HG03571 (cell line): ENCODE measurements around the gene IL21R.
"Not testable (repeated sequence)": the region's sequence is repeated elsewhere in the genome, so short reads cannot be mapped to it uniquely, and the experiment has no call there.

Experiments
- ATAC-seq: cut with Tn5 transposase; IDR thresholded peaks from one replicate; pipeline ENCODE4 v1.9.1; 2021; ENCODE audit not compliant: unreplicated experiment

The IL21R gene

DNA sequence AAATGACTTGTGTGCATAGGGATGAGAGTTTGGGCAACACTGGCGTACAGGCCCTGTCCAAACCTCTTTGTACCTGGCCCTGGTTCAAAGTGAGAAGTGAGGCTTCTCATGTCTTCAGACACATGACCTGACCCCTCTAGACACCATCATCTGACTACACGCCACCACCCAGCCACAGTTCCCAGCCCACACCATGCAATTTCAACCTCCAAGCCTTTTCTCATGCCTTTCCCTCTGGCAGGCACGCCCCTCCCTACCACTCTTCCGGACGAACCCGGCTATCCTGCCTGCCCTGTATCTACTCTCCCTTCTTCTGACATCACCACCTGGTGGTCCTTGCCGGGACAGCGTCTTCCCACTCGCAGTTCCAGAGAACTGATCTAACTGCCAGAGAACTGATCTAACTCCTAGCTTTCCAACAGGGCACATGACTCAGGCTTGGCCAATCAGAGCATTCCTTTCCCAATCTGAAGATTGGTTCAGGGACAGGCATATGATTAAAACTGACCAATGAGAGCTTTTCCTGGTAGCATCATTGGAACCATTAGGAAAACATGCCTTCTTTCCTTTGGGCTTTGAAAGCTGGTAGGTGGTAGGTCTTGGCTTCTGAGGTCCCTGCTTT is 27.1 kb upstream of the IL21R start:
- ATAC-seq: peak; percentile 36

DNA sequence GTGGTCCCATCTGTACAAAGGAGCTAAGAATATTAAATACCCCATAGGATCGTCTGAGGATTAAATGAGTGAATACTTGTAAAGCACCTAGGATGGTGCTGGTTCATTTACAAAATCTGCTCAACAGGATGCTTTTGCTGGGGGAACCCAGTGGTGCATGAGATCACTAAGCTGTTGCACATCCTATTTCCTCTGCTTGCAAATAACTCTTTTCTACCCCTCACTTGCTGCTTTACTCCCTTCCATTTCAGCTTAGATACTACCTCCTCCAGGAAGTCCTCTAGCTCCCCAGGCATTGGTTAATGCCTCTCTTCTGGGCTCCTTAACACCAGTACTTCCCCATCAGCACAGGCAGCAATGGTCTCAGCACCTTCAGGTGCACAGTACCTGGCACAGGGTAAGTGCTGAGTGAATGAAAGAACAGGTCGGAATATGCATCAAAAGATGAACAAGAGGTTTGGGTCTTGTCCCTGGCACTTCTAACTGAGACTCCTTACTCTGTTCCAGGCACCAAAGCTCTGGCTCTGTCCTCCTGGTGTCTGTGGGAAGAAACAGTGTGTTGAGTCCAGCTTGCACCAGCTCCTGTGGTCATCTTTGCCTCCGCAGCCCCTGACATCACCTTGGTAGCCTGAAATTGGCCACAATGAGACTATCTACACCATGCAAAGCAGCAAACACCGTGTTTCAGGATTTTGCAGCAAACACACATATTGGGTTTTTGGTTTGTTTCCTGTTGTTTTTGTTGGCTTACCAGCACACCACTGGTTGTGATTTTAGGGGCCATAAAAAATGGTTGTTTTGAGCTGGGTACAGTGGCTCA is 24.1 kb upstream of the IL21R start:
- no peak for ATAC-seq

- ATAC-seq: no peak
Observed at GRCh38 chr16:27378871-27379481, 23.0 kb upstream of the IL21R start.

DNA sequence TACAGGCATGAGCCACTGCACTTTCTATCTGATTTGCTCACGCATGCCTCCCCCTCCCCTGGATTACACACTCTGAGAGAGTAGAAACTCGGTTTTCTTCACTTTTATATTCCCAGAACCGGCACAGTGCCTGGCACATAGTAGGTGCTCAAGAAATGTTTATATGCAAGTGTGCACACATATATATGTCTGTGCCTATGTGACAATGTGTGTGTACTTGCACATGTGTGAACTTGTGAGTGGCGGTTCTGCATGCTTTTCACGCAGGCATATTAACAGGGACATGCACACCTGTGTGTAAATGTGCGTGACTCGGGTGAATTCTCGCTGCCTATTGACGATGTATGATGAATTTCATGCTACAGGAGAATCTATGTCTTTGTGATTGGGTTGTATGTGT is 22.1 kb upstream of the IL21R start:
- ATAC-seq: no peak

- ATAC-seq: no peak
Observed at GRCh38 chr16:27381236-27381635, 20.7 kb upstream of the IL21R start.

- ATAC-seq: no peak
Observed at GRCh38 chr16:27381974-27382855, 19.8 kb upstream of the IL21R start.

DNA sequence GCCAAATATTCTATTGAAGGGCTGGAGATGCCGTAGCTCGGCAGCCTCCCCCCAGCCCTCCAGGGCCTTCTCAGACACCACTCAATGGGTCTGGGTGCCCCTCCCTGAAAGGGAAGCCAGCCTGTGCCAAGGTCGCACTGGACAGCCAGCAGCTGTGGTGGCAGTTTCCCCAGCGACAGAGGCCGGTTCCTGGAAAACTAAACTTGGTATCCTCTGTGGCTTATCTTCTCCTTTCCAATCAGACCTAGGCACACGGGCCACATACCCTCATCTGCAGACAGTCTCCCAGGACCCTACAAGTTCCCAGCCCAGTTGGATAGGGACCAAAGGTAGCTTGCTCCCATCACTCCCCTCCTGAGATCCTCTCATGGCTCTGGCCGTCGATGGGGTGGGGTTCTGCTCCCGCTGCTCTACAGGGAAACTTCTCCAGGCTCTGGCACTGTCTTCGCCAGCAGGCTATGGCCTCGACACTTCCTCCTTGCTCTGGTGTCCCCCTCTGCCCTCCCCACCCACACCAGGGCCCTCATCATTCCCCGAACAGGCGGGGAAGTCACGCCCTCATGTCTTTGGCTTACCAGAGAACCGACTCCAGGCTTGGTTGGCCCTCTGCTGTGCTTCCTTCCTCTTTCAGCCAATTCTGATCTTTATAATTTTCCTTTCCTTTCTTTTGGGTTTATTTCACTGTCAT is 18.3 kb upstream of the IL21R start:
- no peak for ATAC-seq

GRCh38 chr16:27384425-27384824 is 17.5 kb upstream of the IL21R start:
- ATAC-seq: no peak

GRCh38 chr16:27385398-27385797 is 16.6 kb upstream of the IL21R start:
- no peak for ATAC-seq

DNA sequence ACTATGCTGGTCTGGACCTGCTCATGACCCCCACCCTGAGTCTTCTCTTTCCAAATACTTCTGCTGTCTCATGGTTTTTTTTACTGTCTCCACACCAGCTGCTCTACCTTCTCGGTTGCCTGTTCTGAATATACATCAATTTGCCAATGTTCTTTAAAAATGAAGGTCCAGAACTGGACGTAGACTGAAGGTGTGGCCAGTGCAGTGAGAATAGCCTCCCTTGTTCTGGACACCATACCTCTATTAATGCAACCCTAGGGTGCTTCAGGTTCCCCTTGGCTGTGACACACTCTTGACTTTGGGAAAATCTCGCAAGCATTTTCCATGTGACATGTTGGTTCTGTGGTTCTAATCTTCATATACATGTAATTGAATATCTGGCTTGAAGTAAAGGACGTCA is 15.3 kb upstream of the IL21R start:
- no peak for ATAC-seq

- peak; percentile 75 for ATAC-seq
Observed at GRCh38 chr16:27387724-27388123, 14.2 kb upstream of the IL21R start.

- ATAC-seq: no peak
Observed at GRCh38 chr16:27389272-27389961, 12.6 kb upstream of the IL21R start.

DNA sequence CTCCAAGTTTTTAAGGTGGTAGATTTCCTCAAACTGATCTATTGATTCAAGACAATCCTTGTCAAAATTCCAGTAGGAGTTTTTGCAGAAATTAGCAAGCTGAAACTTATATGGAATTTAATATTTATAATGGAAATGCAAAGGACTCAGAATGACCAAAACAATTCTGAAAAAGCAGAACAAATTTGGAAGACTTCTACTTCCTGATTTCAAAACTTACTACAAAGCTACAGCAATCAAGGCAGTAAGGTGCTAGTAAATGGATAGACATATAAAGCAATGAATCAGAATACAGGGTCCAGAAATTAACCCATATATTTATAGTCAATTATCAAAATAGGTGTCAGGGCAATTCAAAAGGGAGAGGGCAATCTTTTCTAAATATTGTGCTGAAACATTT is 11.8 kb upstream of the IL21R start:
- ATAC-seq: no peak

DNA sequence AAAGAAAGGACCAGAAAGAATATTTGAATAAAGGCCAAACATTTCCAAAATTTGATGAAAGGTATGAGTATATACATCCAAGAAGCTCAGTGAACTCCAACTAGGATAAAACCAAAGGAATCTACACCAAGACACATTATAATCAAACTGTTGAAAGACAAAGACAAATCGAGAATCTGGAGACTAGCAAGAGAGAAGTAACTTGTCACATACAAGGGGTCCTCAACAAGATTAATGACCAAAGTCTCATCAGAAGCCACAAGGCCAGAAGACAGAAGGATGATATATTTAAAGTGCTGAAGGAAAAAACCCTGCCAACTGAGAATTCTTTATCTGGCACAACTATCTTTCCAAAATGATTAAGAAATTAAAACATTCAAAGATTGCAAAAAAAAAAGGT is 9.3 kb upstream of the IL21R start:
- no peak for ATAC-seq

DNA sequence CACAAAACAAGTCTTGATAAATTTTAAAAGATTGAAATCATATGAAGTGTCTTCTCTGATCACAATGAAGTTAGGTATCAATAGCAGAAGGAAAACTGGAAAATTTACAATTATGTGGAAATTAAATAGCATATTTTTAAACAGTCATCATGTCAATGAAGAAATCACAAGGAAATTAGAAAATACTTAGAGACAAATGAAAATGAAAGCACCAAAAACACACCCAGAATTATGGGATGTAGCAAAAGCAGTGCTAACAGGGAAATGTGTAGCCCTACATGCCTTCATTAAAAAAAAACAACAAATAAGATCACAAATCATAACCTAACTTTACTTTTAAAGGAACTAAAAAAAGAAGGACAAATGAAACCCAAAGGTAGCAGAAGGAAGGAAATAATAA is 7.5 kb upstream of the IL21R start:
- no peak for ATAC-seq

DNA sequence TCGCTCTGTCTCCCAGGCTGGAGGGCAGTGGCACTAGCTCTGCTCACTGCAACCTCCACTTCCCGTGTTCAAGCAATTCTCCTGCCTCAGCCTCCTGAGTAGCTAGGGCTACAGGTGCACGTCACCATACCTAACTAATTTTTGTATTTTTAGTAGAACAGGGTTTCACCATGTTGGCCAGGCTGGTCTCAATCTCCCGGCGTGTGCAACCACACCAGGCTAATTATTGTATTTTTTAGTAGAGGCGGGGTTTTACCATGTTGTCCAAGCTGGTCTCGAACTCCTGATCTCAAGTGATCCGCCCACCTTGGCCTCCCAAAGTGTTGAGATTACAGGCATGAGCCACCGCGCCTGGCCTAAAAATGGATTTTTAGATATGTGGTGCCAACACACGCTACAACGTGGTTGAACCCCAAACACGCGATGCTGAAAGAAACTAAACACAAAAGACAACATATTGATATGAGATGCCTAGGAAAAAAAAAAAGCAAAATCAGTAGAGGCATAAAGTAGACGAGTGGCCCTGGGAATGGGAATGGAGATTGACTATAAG is 3.6 kb upstream of the IL21R start:
- ATAC-seq: not testable (repeated sequence)

- peak; percentile 42 for ATAC-seq
Observed at GRCh38 chr16:27398894-27399853, 2.8 kb upstream of the IL21R start.

GRCh38 chr16:27399969-27400368 is 2.0 kb upstream of the IL21R start:
- no peak for ATAC-seq
